ENCODE results near the gene MCRIP2.

DNA sequence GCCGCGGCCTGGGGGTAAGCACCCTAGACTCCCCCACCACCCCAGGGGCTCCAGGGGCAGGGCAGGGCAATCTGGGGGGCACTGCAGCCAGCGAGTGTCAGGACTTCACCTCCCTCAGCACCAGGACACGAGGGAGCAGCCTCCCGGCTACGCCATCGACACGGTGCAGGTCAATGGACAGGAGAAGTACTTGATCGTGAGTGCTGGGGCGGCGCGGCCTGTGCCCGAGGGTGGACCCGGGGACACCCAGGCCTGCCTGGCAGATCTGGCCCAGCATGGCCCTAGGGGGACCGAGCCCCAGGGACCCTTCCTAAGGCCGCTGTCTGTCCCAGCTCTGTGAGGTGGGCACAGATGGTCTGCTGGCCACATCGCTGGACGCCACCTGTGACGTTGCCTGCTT is 30.7 kb downstream of the MCRIP2 start:
- TF ChIP-seq, protein P1, sequence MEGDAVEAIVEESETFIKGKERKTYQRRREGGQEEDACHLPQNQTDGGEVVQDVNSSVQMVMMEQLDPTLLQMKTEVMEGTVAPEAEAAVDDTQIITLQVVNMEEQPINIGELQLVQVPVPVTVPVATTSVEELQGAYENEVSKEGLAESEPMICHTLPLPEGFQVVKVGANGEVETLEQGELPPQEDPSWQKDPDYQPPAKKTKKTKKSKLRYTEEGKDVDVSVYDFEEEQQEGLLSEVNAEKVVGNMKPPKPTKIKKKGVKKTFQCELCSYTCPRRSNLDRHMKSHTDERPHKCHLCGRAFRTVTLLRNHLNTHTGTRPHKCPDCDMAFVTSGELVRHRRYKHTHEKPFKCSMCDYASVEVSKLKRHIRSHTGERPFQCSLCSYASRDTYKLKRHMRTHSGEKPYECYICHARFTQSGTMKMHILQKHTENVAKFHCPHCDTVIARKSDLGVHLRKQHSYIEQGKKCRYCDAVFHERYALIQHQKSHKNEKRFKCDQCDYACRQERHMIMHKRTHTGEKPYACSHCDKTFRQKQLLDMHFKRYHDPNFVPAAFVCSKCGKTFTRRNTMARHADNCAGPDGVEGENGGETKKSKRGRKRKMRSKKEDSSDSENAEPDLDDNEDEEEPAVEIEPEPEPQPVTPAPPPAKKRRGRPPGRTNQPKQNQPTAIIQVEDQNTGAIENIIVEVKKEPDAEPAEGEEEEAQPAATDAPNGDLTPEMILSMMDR (IDR thresholded peaks at IDR 0.05; ENCODE audit: insufficient read depth, low read length) = no peak
- TF ChIP-seq POLR2AphosphoS5 (IDR thresholded peaks at IDR 0.05; ENCODE audit: low read depth) (no peak), GABPA (IDR thresholded peaks at IDR 0.05; ENCODE audit: low read depth) (no peak)
- TF ChIP-seq, protein P2, sequence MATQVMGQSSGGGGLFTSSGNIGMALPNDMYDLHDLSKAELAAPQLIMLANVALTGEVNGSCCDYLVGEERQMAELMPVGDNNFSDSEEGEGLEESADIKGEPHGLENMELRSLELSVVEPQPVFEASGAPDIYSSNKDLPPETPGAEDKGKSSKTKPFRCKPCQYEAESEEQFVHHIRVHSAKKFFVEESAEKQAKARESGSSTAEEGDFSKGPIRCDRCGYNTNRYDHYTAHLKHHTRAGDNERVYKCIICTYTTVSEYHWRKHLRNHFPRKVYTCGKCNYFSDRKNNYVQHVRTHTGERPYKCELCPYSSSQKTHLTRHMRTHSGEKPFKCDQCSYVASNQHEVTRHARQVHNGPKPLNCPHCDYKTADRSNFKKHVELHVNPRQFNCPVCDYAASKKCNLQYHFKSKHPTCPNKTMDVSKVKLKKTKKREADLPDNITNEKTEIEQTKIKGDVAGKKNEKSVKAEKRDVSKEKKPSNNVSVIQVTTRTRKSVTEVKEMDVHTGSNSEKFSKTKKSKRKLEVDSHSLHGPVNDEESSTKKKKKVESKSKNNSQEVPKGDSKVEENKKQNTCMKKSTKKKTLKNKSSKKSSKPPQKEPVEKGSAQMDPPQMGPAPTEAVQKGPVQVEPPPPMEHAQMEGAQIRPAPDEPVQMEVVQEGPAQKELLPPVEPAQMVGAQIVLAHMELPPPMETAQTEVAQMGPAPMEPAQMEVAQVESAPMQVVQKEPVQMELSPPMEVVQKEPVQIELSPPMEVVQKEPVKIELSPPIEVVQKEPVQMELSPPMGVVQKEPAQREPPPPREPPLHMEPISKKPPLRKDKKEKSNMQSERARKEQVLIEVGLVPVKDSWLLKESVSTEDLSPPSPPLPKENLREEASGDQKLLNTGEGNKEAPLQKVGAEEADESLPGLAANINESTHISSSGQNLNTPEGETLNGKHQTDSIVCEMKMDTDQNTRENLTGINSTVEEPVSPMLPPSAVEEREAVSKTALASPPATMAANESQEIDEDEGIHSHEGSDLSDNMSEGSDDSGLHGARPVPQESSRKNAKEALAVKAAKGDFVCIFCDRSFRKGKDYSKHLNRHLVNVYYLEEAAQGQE (IDR thresholded peaks at IDR 0.05; ENCODE audit: insufficient replicate concordance, low read depth) = no peak

Data from HL-60 (cell line).